Progenitor cell of endocrine pancreas (in vitro differentiated cells): ENCODE data around the gene CPNE4. TPM values are rescaled to one million over a fixed set of nuclear protein-coding genes. Genes with fewer than 3 reads are reported as not detected.

Experiments
- DNase-seq: peaks from one replicate; pipeline ENCODE4 v3.0.0; 2021; ENCODE audit warnings: low spot score; ENCODE audit not compliant: unreplicated experiment
- H3K27ac Mint-ChIP-seq: 2 replicates; pipeline ENCODE4 v1.8.0; 2021; ENCODE audit warnings: mild to moderate bottlenecking, moderate library complexity, mixed read lengths
- H3K27me3 Mint-ChIP-seq: 2 replicates; pipeline ENCODE4 v1.8.0; 2021; ENCODE audit warnings: mixed read lengths
- H3K36me3 Mint-ChIP-seq: 2 replicates; pipeline ENCODE4 v1.8.0; 2022; ENCODE audit warnings: mixed read lengths; ENCODE audit not compliant: insufficient read depth
- H3K4me1 Mint-ChIP-seq: 2 replicates; pipeline ENCODE4 v1.8.0; 2021; ENCODE audit warnings: low read depth, mixed read lengths
- H3K4me3 Mint-ChIP-seq: 2 replicates; pipeline ENCODE4 v1.8.0; 2021; ENCODE audit warnings: low read depth, mild to moderate bottlenecking, moderate library complexity, mixed read lengths
- H3K9me3 Mint-ChIP-seq: 2 replicates; pipeline ENCODE4 v1.8.0; 2021; ENCODE audit warnings: low read depth, mixed read lengths
- total RNA-seq: library from RNA; stranded (reverse); gene quantifications from 2 replicates; pipeline ENCODE4 v1.2.1, GENCODE V29; 2021
- TF ChIP-seq, protein P1 (sequence below): fragments of 200-600 bp; sonication (generic); IDR thresholded peaks from one replicate; pipeline ENCODE4 v1.5.0; 2021; ENCODE audit warnings: antibody characterized with exemption, mild to moderate bottlenecking; ENCODE audit not compliant: unreplicated experiment

CPNE4 gene
- total RNA-seq, 1 donor from 2014 or later = 5.5 TPM

DNA sequence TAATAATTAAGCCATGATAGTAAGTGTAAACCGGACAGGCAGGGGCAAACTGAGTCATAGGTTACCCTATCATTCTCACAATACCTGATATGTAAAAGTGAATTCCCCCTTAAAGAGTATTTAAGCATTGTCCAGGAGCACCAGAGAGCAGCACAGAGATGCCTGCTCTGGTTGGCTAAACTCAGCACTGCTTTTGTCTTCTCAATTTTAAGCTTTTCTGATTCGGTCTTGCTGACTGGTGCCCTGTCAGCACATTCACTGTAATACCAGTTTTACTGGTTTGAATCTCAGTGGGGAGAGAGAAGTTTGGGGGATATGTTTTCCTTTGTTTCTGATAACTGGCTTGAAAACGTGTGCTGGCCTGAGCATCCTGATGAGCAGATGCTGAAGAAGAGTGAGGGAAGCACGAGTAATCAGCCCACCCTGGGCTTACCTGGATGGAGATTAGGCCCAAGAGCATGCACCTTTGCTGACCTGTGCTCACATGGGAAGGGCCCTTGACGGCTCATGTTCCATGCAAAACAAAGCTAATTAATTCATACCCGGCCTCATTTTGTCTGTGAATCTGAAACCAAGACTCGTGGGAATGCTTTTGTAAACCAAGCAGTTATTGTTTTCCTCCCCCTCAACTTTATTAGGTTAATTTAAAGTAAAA, 323.6 kb downstream of the CPNE4 start:
- TF ChIP-seq, protein P1, sequence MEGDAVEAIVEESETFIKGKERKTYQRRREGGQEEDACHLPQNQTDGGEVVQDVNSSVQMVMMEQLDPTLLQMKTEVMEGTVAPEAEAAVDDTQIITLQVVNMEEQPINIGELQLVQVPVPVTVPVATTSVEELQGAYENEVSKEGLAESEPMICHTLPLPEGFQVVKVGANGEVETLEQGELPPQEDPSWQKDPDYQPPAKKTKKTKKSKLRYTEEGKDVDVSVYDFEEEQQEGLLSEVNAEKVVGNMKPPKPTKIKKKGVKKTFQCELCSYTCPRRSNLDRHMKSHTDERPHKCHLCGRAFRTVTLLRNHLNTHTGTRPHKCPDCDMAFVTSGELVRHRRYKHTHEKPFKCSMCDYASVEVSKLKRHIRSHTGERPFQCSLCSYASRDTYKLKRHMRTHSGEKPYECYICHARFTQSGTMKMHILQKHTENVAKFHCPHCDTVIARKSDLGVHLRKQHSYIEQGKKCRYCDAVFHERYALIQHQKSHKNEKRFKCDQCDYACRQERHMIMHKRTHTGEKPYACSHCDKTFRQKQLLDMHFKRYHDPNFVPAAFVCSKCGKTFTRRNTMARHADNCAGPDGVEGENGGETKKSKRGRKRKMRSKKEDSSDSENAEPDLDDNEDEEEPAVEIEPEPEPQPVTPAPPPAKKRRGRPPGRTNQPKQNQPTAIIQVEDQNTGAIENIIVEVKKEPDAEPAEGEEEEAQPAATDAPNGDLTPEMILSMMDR = no peak
- DNase-seq = no peak
- Mint-ChIP-seq H3K4me3 (no peak overlapping the region), H3K27me3 (no peaks in the 10 kb centered on the region), H3K36me3 (no peaks in the 10 kb centered on the region), H3K9me3 (no peaks in the 10 kb centered on the region), H3K27ac (peak overlapping the region; percentile 51), H3K4me1 (peaks cover 7% of the 10 kb centered on the region)

DNA sequence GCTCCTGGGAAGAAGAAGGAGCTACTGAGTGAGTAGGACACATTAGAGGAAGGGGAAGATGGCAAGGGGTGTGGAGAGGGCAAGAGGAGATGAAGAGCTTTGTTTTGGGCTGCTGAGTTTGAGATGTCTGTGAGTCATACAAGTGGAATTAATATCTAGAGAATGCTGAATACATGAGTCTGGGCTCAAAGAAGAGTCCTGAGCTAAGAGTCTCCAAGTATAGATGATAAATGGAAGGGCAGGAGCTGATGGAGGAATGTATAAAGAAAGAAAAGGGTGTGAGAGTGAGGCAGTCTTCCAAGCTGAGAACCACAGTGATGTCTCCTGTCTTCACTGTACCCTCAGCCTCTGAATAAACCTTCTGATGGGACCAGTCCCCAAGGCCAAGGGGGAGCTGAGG, 326.6 kb downstream of the CPNE4 start:
- Mint-ChIP-seq H3K4me1 (peaks cover 7% of the 10 kb centered on the region), H3K27ac (no peak overlapping the region), H3K4me3 (no peak overlapping the region), H3K9me3 (no peaks in the 10 kb centered on the region), H3K36me3 (no peaks in the 10 kb centered on the region), H3K27me3 (no peaks in the 10 kb centered on the region)
- TF ChIP-seq, protein P1 = no peak
- DNase-seq = no peak

DNA sequence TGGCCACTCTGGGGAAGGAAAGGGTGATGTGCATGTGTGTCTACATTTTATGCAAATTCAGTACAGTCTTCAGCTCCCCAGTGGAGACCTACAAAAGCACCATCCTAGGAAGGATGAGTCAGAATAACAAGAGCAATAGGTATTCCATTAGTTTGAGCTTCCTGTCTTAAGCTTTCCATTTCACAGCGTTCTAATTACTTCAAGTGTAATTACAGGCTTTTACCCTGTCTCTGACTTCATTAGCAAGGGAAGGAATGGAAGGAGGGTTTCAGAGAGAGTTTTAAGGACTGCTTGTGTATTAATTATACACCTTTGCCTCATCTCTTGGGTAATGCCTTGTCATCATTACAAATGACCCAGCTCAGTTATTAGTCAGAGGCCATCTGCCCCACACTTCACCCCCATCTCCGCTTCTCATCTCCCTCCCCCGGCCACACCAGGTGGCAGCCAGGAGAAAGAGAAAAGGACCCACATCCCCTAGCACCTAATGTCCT, 329.2 kb downstream of the CPNE4 start:
- Mint-ChIP-seq H3K4me1 (no peaks in the 10 kb centered on the region), H3K27ac (no peak overlapping the region), H3K27me3 (no peaks in the 10 kb centered on the region), H3K4me3 (no peak overlapping the region), H3K36me3 (no peaks in the 10 kb centered on the region), H3K9me3 (no peaks in the 10 kb centered on the region)
- TF ChIP-seq, protein P1 = no peak
- no peak for DNase-seq

DNA sequence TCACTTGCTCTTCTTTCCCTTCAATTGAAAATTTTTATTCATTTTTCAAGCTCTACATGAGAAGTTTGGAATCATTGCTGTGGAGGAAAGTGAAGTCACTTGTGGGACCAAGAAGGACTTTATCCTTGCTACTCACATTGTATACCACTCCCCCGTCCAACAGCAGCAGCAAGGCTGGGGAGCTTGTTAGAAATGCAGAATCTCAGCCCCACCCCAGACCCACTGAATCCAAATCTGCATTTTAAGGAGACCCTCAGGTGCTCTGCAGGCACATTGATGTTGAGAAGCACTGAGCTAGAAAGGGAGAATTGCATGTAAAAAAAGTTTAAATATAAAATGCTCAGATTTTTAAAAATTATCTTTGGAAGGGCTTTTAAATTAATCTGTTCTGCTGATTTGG, 329.7 kb downstream of the CPNE4 start:
- H3K4me1 Mint-ChIP-seq = no peaks in the 10 kb centered on the region
- H3K27ac Mint-ChIP-seq = no peak overlapping the region
- no peak overlapping the region for H3K4me3 Mint-ChIP-seq
- no peaks in the 10 kb centered on the region for H3K36me3 Mint-ChIP-seq
- H3K9me3 Mint-ChIP-seq = no peaks in the 10 kb centered on the region
- no peaks in the 10 kb centered on the region for H3K27me3 Mint-ChIP-seq
- TF ChIP-seq, protein P1 = no peak
- no peak for DNase-seq

DNA sequence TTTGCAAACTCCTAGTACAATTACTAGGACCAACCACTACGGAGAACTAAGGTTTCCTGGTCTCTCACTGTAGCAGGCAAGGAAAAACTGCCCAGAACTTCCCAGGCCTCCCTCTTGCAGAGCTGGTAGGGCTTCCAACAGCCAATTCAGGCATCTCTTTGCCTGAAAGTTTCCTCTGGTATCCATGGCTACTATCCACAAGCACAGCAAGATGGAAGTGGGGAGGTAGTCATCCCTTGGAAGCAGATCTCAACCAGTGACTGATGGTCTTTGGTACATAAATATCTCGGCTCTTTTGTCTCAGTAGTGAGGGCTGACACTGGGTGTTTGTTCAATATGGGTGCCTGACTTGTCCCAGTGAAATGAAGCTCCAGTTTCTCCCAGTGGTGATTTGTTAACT, 330.7 kb downstream of the CPNE4 start:
- Mint-ChIP-seq H3K9me3 (no peaks in the 10 kb centered on the region), H3K27ac (no peak overlapping the region), H3K4me3 (no peak overlapping the region), H3K36me3 (no peaks in the 10 kb centered on the region), H3K27me3 (no peaks in the 10 kb centered on the region), H3K4me1 (no peaks in the 10 kb centered on the region)
- DNase-seq = no peak
- TF ChIP-seq, protein P1 = no peak
